Brain pericyte (primary cell): Measurements from ENCODE around the gene KIAA0040.
"Not testable (repeated sequence)": the region's sequence is repeated elsewhere in the genome, so short reads cannot be mapped to it uniquely, and the experiment has no call there.

Experiments
- DNase-seq: peaks from one replicate; pipeline ENCODE4 v3.0.0-alpha.2; 2012; ENCODE audit warnings: low read depth, low spot score

The KIAA0040 gene

DNA sequence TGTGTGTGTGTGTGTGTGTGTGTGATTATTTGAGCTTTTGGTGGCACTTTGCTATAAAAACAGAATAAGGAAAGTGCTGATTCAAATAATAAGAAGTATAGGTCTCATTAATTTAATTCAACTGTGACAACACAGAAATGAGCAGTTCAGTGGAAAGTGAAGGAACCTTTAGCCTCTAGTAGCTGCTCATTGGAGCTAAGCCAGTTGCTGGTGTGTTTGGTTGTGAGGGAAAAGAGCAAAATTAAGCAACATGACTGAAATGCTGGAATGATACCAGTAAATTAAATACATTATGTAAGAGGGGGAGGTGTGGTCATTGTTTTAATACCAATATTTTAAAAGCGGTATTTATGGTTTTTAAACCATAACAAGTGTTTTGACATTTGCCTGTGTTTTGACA is 55.2 kb downstream of the KIAA0040 start:
- no peak for DNase-seq

DNA sequence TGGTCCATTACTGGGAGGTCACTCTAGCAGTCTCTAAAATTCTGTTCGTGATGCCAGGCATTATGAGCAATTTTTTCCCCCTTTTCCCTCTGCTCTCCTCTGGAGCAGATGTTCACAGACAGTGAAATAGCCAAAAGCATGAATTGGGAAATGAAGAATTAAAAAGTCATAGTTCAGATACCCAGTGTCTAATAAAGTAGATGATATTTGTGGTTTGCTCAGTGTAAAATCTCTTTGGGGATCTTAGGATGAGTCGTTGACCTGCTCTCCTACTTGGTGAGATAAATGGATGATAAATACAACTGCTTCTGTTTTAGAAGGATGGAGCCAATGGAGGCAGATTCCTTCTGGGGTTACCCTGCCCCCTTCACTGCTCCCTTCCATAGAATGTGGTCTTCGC is 56.3 kb downstream of the KIAA0040 start:
- no peak for DNase-seq

DNA sequence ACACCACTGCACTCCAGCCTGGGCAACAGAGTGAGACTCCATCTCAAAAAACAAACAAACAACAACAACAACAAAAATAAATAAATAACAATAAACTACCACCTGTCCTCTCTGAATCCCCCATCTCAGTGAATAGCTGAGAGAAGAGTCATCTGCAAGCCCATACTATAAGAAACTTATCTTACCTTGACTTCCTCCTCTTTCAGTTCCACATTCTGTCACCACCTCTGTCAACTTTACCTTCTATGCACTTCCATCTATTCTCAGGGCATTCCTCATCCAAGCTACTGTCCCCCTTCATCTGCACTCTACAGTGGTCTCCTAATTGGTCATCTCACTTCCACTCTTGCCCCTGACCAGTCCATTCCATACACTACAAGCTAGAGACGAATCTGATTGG is 58.1 kb downstream of the KIAA0040 start:
- no peak for DNase-seq

- DNase-seq, result no peak
Measured at GRCh38 chr1:175133673-175134435, 58.7 kb downstream of the KIAA0040 start.

DNA sequence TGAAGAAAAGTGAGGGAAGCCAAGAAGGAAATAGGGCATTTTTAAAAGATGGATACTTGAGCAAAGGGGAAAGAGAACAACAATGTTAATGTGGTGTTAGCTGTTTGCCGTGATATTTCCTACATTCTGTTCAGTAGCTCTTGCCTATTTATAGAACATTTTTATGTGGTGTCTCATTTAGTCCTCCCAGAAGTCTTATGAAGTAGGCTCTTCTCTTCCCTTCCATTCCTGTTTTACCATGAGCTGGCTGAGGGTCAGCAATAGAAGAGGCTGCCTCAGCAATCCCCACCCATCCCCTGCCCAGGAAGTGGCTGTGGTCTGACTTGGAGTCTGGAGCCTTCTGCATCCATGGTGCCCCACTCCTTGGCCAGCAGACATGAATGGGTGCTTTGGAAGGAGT is 60.1 kb downstream of the KIAA0040 start:
- no peak for DNase-seq

- DNase-seq, result no peak
Measured at GRCh38 chr1:175131095-175131494, 61.5 kb downstream of the KIAA0040 start.

GRCh38 chr1:175130649-175131045 is 61.9 kb downstream of the KIAA0040 start:
- DNase-seq, result no peak

GRCh38 chr1:175129997-175130648 is 62.5 kb downstream of the KIAA0040 start:
- no peak for DNase-seq

DNA sequence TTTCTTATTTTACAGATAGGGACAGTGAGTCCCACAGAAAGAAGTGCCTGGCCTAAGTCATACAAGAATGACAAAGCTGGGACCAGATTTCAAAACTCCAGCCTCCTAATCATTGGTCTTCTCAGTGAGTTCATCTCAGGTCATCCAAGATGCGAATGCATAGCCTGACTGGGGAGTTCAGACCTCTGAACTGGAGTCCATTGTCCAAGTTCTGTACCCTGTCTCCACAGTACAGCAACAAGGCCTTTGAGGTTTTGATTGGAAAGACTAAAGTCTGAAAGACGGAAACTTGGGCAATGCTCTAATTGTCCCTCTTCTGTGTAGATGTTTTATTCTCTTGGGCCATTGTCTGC is 63.0 kb downstream of the KIAA0040 start:
- no peak for DNase-seq

DNA sequence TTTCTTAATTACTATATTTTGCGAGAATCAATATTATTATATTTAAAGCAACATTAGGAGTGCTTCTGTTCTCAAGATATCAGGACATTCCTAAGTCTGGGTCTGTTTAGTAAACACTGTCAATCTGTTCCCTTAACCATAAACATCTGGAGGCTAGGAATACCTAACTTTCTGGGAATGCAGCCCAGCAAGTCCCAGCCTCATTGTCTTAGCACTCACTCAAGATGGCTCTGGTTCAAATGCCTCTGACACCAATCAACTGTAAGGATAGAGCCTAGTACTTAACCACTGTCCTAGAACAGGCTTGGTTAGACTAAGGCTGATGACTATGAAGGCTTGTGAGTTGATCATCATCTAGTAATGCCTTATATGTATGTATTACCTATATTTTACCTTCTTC is 63.4 kb downstream of the KIAA0040 start:
- DNase-seq, result no peak

- no peak for DNase-seq
Measured at GRCh38 chr1:175128523-175128922, 64.1 kb downstream of the KIAA0040 start.

DNA sequence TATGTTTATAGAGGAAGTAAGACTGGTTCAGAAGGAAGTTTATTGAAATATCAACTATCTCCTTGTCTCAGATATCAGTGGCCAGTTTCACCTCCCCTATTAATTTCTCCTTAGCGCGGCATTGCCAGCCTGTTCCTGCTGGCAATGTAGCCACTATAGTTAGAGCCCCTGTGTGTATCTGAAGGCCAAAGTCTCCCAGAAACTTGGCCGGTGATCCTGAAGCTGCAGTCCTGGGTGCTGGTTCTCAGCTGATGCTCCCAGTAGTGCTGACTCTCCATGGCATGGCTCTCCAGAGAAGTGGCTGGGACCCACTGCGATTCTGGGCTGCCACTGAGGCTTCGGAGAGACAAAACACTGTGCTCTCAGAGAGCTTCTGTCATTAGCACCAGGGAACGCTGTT is 65.0 kb downstream of the KIAA0040 start:
- DNase-seq, result no peak

GRCh38 chr1:175126347-175126746 is 66.2 kb downstream of the KIAA0040 start:
- DNase-seq, result no peak

DNA sequence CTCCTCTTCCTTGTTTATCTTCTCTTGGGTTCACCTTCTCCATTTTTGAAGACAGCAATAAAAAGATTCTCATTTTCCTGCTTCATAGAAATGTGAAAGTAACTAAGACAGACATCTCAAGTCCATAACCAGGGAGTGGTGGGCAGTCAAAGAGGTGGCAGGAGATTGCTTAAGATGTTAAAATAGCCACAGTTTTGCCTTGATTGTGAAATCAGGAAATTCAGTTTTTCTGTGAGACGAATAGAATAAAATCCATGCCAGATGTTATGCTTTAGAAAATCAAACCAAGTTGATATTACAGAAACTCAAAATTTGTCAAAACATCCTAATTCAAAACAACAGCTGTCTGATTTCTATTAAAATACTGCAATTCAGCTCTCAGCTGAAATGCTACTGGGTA is 67.7 kb downstream of the KIAA0040 start:
- no peak for DNase-seq

- no peak for DNase-seq
Measured at GRCh38 chr1:175120511-175120910, 72.1 kb downstream of the KIAA0040 start.

DNA sequence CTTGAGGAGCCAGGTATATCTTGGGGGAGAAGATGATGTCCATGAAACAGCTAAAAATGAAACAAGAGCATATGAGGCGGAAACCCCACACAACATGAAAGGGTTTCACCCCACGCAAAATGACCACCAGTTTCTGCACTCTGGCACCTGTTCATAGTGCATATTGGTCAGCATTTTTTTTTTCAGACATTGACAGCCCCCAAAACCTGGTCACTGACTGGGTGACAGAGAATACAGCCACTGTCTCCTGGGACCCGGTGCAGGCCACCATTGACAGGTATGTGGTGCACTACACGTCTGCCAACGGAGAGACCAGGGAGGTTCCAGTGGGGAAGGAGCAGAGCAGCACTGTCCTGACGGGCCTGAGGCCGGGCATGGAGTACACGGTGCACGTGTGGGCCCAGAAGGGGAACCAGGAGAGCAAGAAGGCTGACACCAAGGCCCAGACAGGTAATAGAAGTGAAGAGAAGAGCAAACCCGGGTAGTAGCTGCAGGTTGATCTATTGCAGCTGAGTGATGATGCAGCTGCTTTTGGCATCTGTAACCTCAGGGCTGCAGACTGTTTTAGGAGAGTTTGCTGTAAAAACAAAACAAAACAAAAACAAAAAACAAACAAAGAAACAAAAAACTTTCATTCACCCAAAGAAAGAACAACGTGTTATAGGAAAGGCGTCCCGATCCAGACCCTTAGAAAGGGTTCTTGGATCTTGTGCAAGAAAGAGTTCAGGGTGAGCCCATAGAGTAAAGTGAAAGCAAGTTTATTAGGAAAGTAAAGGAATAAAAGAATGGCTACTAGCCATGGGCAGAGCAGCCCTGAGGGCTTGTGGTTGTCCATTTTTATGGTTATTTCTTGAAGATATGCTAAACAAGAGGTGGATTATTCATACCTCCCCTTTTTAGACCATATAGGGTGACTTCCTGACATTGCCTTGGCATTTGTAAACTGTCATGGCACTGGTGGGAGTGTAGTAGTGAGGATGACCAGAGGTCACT is 73.9 kb downstream of the KIAA0040 start:
- DNase-seq, result no peak

DNA sequence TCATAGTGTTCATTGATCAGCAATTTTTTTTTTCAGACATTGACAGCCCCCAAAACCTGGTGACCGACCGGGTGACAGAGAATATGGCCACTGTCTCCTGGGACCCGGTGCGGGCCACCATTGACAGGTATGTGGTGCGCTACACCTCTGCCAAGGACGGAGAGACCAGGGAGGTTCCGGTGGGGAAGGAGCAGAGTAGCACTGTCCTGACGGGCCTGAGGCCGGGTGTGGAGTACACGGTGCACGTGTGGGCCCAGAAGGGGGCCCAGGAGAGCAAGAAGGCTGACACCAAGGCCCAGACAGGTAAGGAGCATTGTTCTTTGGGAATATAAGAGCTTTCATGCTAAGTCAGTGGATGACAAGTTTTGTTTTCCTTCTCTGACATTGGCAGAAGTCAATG is 75.7 kb downstream of the KIAA0040 start:
- DNase-seq, result no peak

- no peak for DNase-seq
Measured at GRCh38 chr1:175116210-175116798, 76.3 kb downstream of the KIAA0040 start.

GRCh38 chr1:175114996-175115395 is 77.6 kb downstream of the KIAA0040 start:
- no peak for DNase-seq

- not testable (repeated sequence) for DNase-seq
Measured at GRCh38 chr1:175108331-175108820, 84.2 kb downstream of the KIAA0040 start.
